Dendritic cell treated with granulocyte-macrophage colony-stimulating factor and Interleukin-4, amounts not matched to agents 40 ng/mL and 50 ng/mL, for 4 days (primary cell): ENCODE results near the gene ARSA.
"Not testable (repeated sequence)": the region's sequence is repeated elsewhere in the genome, so short reads cannot be mapped to it uniquely, and the experiment has no call there.

Source experiments
- H3K27ac Mint-ChIP-seq: one replicate; pipeline ENCODE4 v1.8.0; 2022; ENCODE audit warnings: mild to moderate bottlenecking, mixed read lengths
- H3K27me3 Mint-ChIP-seq: one replicate; pipeline ENCODE4 v1.8.0; 2022; ENCODE audit warnings: mild to moderate bottlenecking, mixed read lengths
- H3K36me3 Mint-ChIP-seq: one replicate; pipeline ENCODE4 v1.8.0; 2022; ENCODE audit warnings: low read depth, mixed read lengths
- H3K4me1 Mint-ChIP-seq: one replicate; pipeline ENCODE4 v1.8.0; 2022; ENCODE audit warnings: low read depth, mixed read lengths
- H3K4me3 Mint-ChIP-seq: one replicate; pipeline ENCODE4 v1.8.0; 2022; ENCODE audit warnings: mild to moderate bottlenecking, moderate library complexity, mixed read lengths
- H3K9me3 Mint-ChIP-seq: one replicate; pipeline ENCODE4 v1.8.0; 2022; ENCODE audit warnings: mixed read lengths
- intact Hi-C: fragments of 100-400 bp; cut with micrococcal nuclease; formaldehyde crosslinking; loops from one replicate; pipeline ENCODE4 v1.15.0; 2022

Gene ARSA

GRCh38 chr22:50608058-50608840 lies 19.7 kb downstream of the ARSA start:
- intact Hi-C loops, H3K9me3 Mint-ChIP-seq, H3K4me3 Mint-ChIP-seq, H3K27ac Mint-ChIP-seq, H3K36me3 Mint-ChIP-seq, H3K4me1 Mint-ChIP-seq: not testable (repeated sequence)
- H3K27me3 Mint-ChIP-seq = peaks cover 89% of the 10 kb centered on the region

GRCh38 chr22:50607659-50608020 lies 20.3 kb downstream of the ARSA start:
- Mint-ChIP-seq H3K4me3 (no peak overlapping the region), H3K27ac (no peak overlapping the region), H3K27me3 (peaks cover 90% of the 10 kb centered on the region), H3K36me3 (no peaks in the 10 kb centered on the region), H3K4me1 (peaks cover 4% of the 10 kb centered on the region), H3K9me3 (no peaks in the 10 kb centered on the region)
- intact Hi-C loops = no loop called here

- Mint-ChIP-seq H3K27ac (no peak overlapping the region), H3K36me3 (no peaks in the 10 kb centered on the region), H3K9me3 (no peaks in the 10 kb centered on the region), H3K4me1 (no peaks in the 10 kb centered on the region), H3K27me3 (peaks cover 90% of the 10 kb centered on the region), H3K4me3 (no peak overlapping the region)
- intact Hi-C loops = no loop called here
Observed at GRCh38 chr22:50606946-50607658, 20.9 kb downstream of the ARSA start.

GRCh38 chr22:50606165-50606945 lies 21.6 kb downstream of the ARSA start:
- peaks cover 91% of the 10 kb centered on the region for H3K27me3 Mint-ChIP-seq
- no peaks in the 10 kb centered on the region for H3K4me1 Mint-ChIP-seq
- intact Hi-C loops = no loop called here
- H3K4me3 Mint-ChIP-seq = no peak overlapping the region
- H3K27ac Mint-ChIP-seq = no peak overlapping the region
- no peaks in the 10 kb centered on the region for H3K9me3 Mint-ChIP-seq
- no peaks in the 10 kb centered on the region for H3K36me3 Mint-ChIP-seq

- no peak overlapping the region for H3K4me3 Mint-ChIP-seq
Observed at GRCh38 chr22:50605613-50606074, 22.3 kb downstream of the ARSA start.

GRCh38 chr22:50605002-50605612 lies 22.8 kb downstream of the ARSA start:
- intact Hi-C loops = no loop called here
- Mint-ChIP-seq H3K4me3 (no peak overlapping the region), H3K36me3 (no peaks in the 10 kb centered on the region), H3K9me3 (no peaks in the 10 kb centered on the region), H3K4me1 (peaks cover 1% of the 10 kb centered on the region), H3K27ac (no peak overlapping the region), H3K27me3 (peaks cover 86% of the 10 kb centered on the region)

More at GRCh38 chr22:50605613-50606074, 22.3 kb downstream of the ARSA start:
- H3K27me3 Mint-ChIP-seq = peaks cover 90% of the 10 kb centered on the region
- intact Hi-C loops = no loop called here
- H3K9me3 Mint-ChIP-seq = no peaks in the 10 kb centered on the region
- no peaks in the 10 kb centered on the region for H3K4me1 Mint-ChIP-seq
- no peaks in the 10 kb centered on the region for H3K36me3 Mint-ChIP-seq
- no peak overlapping the region for H3K27ac Mint-ChIP-seq

GRCh38 chr22:50604256-50605001 lies 23.5 kb downstream of the ARSA start:
- Mint-ChIP-seq H3K4me1 (peaks cover 5% of the 10 kb centered on the region), H3K9me3 (no peaks in the 10 kb centered on the region), H3K4me3 (no peak overlapping the region), H3K36me3 (no peaks in the 10 kb centered on the region), H3K27me3 (peaks cover 87% of the 10 kb centered on the region), H3K27ac (no peak overlapping the region)
- intact Hi-C loops = no loop called here

GRCh38 chr22:50603511-50604255 lies 24.3 kb downstream of the ARSA start:
- Mint-ChIP-seq H3K4me3 (no peak overlapping the region), H3K27ac (no peak overlapping the region), H3K4me1 (peaks cover 5% of the 10 kb centered on the region), H3K27me3 (peaks cover 85% of the 10 kb centered on the region), H3K9me3 (no peaks in the 10 kb centered on the region), H3K36me3 (no peaks in the 10 kb centered on the region)
- intact Hi-C loops = no loop called here

- Mint-ChIP-seq H3K4me1 (peaks cover 5% of the 10 kb centered on the region), H3K4me3 (no peak overlapping the region), H3K27me3 (peaks cover 86% of the 10 kb centered on the region), H3K36me3 (no peaks in the 10 kb centered on the region), H3K9me3 (no peaks in the 10 kb centered on the region), H3K27ac (no peak overlapping the region)
- intact Hi-C loops = no loop called here
Observed at GRCh38 chr22:50602338-50602700, 25.6 kb downstream of the ARSA start.

- Mint-ChIP-seq H3K36me3 (no peaks in the 10 kb centered on the region), H3K27ac (no peak overlapping the region), H3K4me1 (peaks cover 5% of the 10 kb centered on the region), H3K9me3 (no peaks in the 10 kb centered on the region), H3K4me3 (no peak overlapping the region), H3K27me3 (peaks cover 85% of the 10 kb centered on the region)
- intact Hi-C loops = loop anchor here (2.0 kb wide), 1 partner anchor 19 kb away; the partner anchor contains the start of gene CHKB
Observed at GRCh38 chr22:50601669-50602337, 26.1 kb downstream of the ARSA start.

- Mint-ChIP-seq H3K27ac (no peak overlapping the region), H3K9me3 (no peaks in the 10 kb centered on the region), H3K27me3 (peaks cover 80% of the 10 kb centered on the region), H3K36me3 (no peaks in the 10 kb centered on the region), H3K4me3 (peak overlapping the region; percentile 30), H3K4me1 (peaks cover 5% of the 10 kb centered on the region)
- intact Hi-C loops = loop anchor here (2.0 kb wide), 1 partner anchor 18 kb away; the partner anchor contains the start of gene CHKB
Observed at GRCh38 chr22:50600967-50601668, 26.8 kb downstream of the ARSA start.

- Mint-ChIP-seq H3K9me3 (no peaks in the 10 kb centered on the region), H3K4me3 (peak within 1 kb of the TSS; percentile 30), H3K4me1 (peaks cover 5% of the 10 kb centered on the region), H3K36me3 (no peaks in the 10 kb centered on the region), H3K27ac (no peak within 1 kb of the TSS), H3K27me3 (peaks cover 75% of the 10 kb centered on the region)
- intact Hi-C loops = loop anchor here (2.0 kb wide), 1 partner anchor 18 kb away; the partner anchor contains the start of gene CHKB
Observed at GRCh38 chr22:50600538-50600937, 27.4 kb downstream of the ARSA start, which contains the start of gene MAPK8IP2. MAPK8IP2 (plus strand) TSS chr22:50600793; CDS start chr22:50600819, 26 bp downstream.
